ENCODE data around the gene TRABD2A. TPM values are rescaled to one million over a fixed set of nuclear protein-coding genes. Genes with fewer than 3 reads are reported as not detected.

TRABD2A gene
- total and polyA plus RNA-seq, 7 donors: 0.16 to 46.4 (median 3.6) TPM

GRCh38 chr2:84844141-84844540, 36.7 kb downstream of the TRABD2A start:
- WGBS, 2 donors: 87 to 88% methylated on average over 8 of the region's 8 CpGs
- Histone ChIP-seq H3K27me3 (no peaks in the 10 kb centered on the region), H3K4me1 (no peaks in the 10 kb centered on the region), H3K27ac (no peak overlapping the region), H3K36me3 (no peaks in the 10 kb centered on the region), H3K4me3 (no peak overlapping the region), H3K9me3 (no peaks in the 10 kb centered on the region)
- intact Hi-C loops (cut with DNase I): no loop called here
- DNase-seq: no peak
- TF ChIP-seq CTCF (IDR thresholded peaks at IDR 0.05) (no peak), EP300 (IDR thresholded peaks at IDR 0.05) (no peak), POLR2AphosphoS5 (IDR thresholded peaks at IDR 0.05) (no peak), POLR2A (IDR thresholded peaks at IDR 0.05) (no peak)

DNA sequence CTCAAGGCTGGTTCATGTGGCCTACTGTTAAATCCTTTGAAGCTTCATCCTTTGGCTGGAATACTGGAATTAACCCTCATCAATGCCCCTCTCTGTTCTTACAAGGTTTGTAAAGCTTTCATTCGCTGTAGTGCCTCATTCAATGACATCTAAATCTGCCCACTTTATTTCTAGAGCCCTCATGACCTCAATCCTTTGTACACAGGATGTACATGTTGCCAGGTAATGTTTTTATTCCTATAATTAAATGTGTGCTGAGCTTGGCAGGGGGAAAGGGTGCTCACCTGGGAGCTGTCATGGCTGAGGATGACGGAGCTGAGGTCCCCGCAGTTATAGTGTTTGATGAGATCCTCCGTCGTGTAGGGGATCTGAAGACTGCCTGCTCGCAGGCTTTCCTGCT, 39.3 kb downstream of the TRABD2A start:
- DNase-seq: no peak
- intact Hi-C loops (cut with DNase I): no loop called here
- TF ChIP-seq CTCF (IDR thresholded peaks at IDR 0.05) (no peak), POLR2A (IDR thresholded peaks at IDR 0.05) (no peak), POLR2AphosphoS5 (IDR thresholded peaks at IDR 0.05) (no peak), EP300 (IDR thresholded peaks at IDR 0.05) (no peak)
- H3K4me1 ChIP-seq: no peaks in the 10 kb centered on the region
- no peaks in the 10 kb centered on the region for H3K27me3 ChIP-seq
- no peak overlapping the region for H3K4me3 ChIP-seq
- H3K27ac ChIP-seq: no peak overlapping the region
- WGBS, 2 donors: 81 to 95% methylated on average over 6 of the region's 6 CpGs
- peaks cover 0 to 3% (median 0%) of the 10 kb centered on the region in 4 donors for H3K9me3 ChIP-seq
- no peaks in the 10 kb centered on the region for H3K36me3 ChIP-seq

DNA sequence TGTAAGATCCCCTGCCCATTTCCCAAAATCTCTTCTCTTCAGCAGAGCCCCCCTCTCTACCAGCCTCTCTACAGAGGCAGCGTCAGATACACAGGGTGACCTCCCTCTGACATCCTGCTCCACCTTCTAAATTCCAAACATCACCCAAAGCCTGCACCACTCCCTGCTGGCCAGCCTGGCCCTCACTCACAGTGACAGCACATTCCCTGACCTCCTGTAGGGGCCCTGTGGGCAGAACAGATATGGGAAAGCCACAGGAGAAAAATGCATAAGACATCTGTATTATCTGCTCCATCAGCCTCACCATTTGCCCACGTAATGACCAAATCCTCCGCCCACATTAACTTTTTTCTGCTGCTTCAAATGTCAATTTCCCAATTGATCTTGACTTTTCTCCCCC, 40.6 kb downstream of the TRABD2A start:
- 75 to 91% methylated on average over 3 of the region's 3 CpGs for WGBS, 2 donors
- intact Hi-C loops (cut with DNase I): no loop called here
- Histone ChIP-seq H3K4me3 (no peak overlapping the region), H3K4me1 (no peaks in the 10 kb centered on the region), H3K36me3 (no peaks in the 10 kb centered on the region), H3K9me3 (peaks cover 0 to 4% (median 2%) of the 10 kb centered on the region in 4 donors), H3K27ac (no peak overlapping the region), H3K27me3 (no peaks in the 10 kb centered on the region)
- no peak for DNase-seq
- no peak for TF ChIP-seq EP300 (IDR thresholded peaks at IDR 0.05)

GRCh38 chr2:84839851-84840250, 41.0 kb downstream of the TRABD2A start:
- no peak overlapping the region for H3K27ac ChIP-seq
- H3K4me1 ChIP-seq: no peaks in the 10 kb centered on the region
- no peak for DNase-seq
- H3K9me3 ChIP-seq: peaks cover 0 to 4% (median 2%) of the 10 kb centered on the region in 4 donors
- WGBS, 2 donors: 82 to 90% methylated on average over 4 of the region's 4 CpGs
- no peak overlapping the region for H3K4me3 ChIP-seq
- no peaks in the 10 kb centered on the region for H3K27me3 ChIP-seq
- H3K36me3 ChIP-seq: no peaks in the 10 kb centered on the region
- no peak for TF ChIP-seq POLR2AphosphoS5 (IDR thresholded peaks at IDR 0.05)
- TF ChIP-seq CTCF (IDR thresholded peaks at IDR 0.05): no peak
- TF ChIP-seq EP300 (IDR thresholded peaks at IDR 0.05): no peak
- no peak for TF ChIP-seq POLR2A (IDR thresholded peaks at IDR 0.05)
- intact Hi-C loops (cut with DNase I): no loop called here

GRCh38 chr2:84838434-84839145, 42.3 kb downstream of the TRABD2A start:
- TF ChIP-seq CTCF (IDR thresholded peaks at IDR 0.05) (no peak), EP300 (IDR thresholded peaks at IDR 0.05) (no peak), POLR2A (IDR thresholded peaks at IDR 0.05) (no peak), POLR2AphosphoS5 (IDR thresholded peaks at IDR 0.05) (no peak)
- H3K27ac ChIP-seq: no peak overlapping the region
- no peaks in the 10 kb centered on the region for H3K4me1 ChIP-seq
- no peak for DNase-seq
- no peaks in the 10 kb centered on the region for H3K36me3 ChIP-seq
- intact Hi-C loops (cut with DNase I): no loop called here
- H3K4me3 ChIP-seq: no peak overlapping the region
- peaks cover 0 to 4% (median 2%) of the 10 kb centered on the region in 4 donors for H3K9me3 ChIP-seq
- WGBS, 2 donors: 89 to 97% methylated on average over 2 of the region's 2 CpGs
- H3K27me3 ChIP-seq: no peaks in the 10 kb centered on the region

Measured in sigmoid colon (tissue), 7 donors.